Measurements from ENCODE around the gene IL16. TPM values are rescaled to one million over a fixed set of nuclear protein-coding genes. Genes with fewer than 3 reads are reported as not detected.

Gene IL16
- total and polyA plus RNA-seq, 4 donors = 1.9 to 6.9 (median 4.4) TPM

GRCh38 chr15:81209635-81210034 lies 13.0 kb downstream of the IL16 start:
- Histone ChIP-seq H3K36me3 (ENCODE audit: control insufficient read depth in 4 of 4, insufficient read depth in 3 of 4, low read depth in 1 of 4, low read length in 3 of 4) (no peaks in the 10 kb centered on the region), H3K9me3 (ENCODE audit: control insufficient read depth in 4 of 4, low read length in 3 of 4) (peaks cover 0 to 3% (median under 1%) of the 10 kb centered on the region in 4 donors), H3K4me1 (ENCODE audit: control insufficient read depth in 4 of 4, insufficient read depth in 4 of 4, low read length in 3 of 4) (no peaks in the 10 kb centered on the region), H3K9ac (ENCODE audit: low read depth in 1 of 2, low read length in 2 of 2) (no peak overlapping the region), H3K27ac (ENCODE audit: low read depth in 1 of 2, low read length in 2 of 2) (no peak overlapping the region), H3K4me3 (ENCODE audit: low read depth in 1 of 3, low read length in 3 of 3) (no peak overlapping the region), H3K27me3 (ENCODE audit: control insufficient read depth in 4 of 4, insufficient read depth in 4 of 4, low read length in 3 of 4) (no peaks in the 10 kb centered on the region)
- no peak for DNase-seq (ENCODE audit: low spot score)
- 74% methylated on average over 5 of the region's 5 CpGs for WGBS
- TF ChIP-seq RXRA (IDR thresholded peaks at IDR 0.05) = no peak
- no peak for TF ChIP-seq FOXA1 (IDR thresholded peaks at IDR 0.05)
- no peak for TF ChIP-seq MAX (IDR thresholded peaks at IDR 0.05)
- TF ChIP-seq SP1 (IDR thresholded peaks at IDR 0.05) = no peak
- no peak for TF ChIP-seq FOXA2 (IDR thresholded peaks at IDR 0.05)
- no peak for TF ChIP-seq ATF3 (IDR thresholded peaks at IDR 0.05)
- no peak for TF ChIP-seq CTCF (IDR thresholded peaks at IDR 0.05; ENCODE audit: low read depth, low read length, missing input control)
- TF ChIP-seq YY1 (IDR thresholded peaks at IDR 0.05) = no peak
- TF ChIP-seq ZBTB33 (IDR thresholded peaks at IDR 0.05) = no peak
- no peak for TF ChIP-seq TAF1 (conservative IDR thresholded peaks at IDR 0.05)
- no peak for TF ChIP-seq HNF4G (IDR thresholded peaks at IDR 0.05)
- TF ChIP-seq REST (IDR thresholded peaks at IDR 0.05) = no peak
- TF ChIP-seq RAD21 (IDR thresholded peaks at IDR 0.05) = no peak
- no peak for TF ChIP-seq NR2F2 (IDR thresholded peaks at IDR 0.05)
- TF ChIP-seq GABPA (IDR thresholded peaks at IDR 0.05 in 1 of 2, conservative IDR thresholded peaks at IDR 0.05 in 1 of 2) = no peak
- TF ChIP-seq EGR1 (IDR thresholded peaks at IDR 0.05; ENCODE audit: low read depth in 2 of 2) = no peak
- no peak for TF ChIP-seq HNF4A (conservative IDR thresholded peaks at IDR 0.05)
- TF ChIP-seq JUND (IDR thresholded peaks at IDR 0.05) = no peak

Measured in liver (tissue), 9 donors.